Omental fat pad (tissue), 4 donors: Measurements from ENCODE around the gene FCMR. TPM values are rescaled to one million over a fixed set of nuclear protein-coding genes. Genes with fewer than 3 reads are reported as not detected.

Experiments used
- ATAC-seq: fragments of 150-250 bp; one replicate; pipeline ENCODE4 v1.9.1; 2016; ENCODE audit warnings: mild to moderate bottlenecking, moderate library complexity; ENCODE audit not compliant: low FRiP score
- DNase-seq: peaks from one replicate; pipeline ENCODE4 v3.0.0-alpha.2; 2019; ENCODE audit warnings: low spot score
- total RNA-seq, 4 donors: library from RNA; depleted of rRNA; stranded (reverse); fragments of >200 nt; gene quantifications; one replicate each; pipeline ENCODE4 v1.1.0, GENCODE V29; 2016
- TF ChIP-seq, protein P1 (sequence below), 3 donors: fragments of 450-650 bp; IDR thresholded peaks; one replicate each; pipeline ENCODE4 v1.5.1; 2016 to 2017; ENCODE audit warnings: antibody characterized with exemption in 3 of 3, mild to moderate bottlenecking in 3 of 3, moderate library complexity in 2 of 3

The FCMR gene
- total RNA-seq, 4 donors from 2014 or later, result 3.2 to 23.2 (median 9.0) TPM

DNA sequence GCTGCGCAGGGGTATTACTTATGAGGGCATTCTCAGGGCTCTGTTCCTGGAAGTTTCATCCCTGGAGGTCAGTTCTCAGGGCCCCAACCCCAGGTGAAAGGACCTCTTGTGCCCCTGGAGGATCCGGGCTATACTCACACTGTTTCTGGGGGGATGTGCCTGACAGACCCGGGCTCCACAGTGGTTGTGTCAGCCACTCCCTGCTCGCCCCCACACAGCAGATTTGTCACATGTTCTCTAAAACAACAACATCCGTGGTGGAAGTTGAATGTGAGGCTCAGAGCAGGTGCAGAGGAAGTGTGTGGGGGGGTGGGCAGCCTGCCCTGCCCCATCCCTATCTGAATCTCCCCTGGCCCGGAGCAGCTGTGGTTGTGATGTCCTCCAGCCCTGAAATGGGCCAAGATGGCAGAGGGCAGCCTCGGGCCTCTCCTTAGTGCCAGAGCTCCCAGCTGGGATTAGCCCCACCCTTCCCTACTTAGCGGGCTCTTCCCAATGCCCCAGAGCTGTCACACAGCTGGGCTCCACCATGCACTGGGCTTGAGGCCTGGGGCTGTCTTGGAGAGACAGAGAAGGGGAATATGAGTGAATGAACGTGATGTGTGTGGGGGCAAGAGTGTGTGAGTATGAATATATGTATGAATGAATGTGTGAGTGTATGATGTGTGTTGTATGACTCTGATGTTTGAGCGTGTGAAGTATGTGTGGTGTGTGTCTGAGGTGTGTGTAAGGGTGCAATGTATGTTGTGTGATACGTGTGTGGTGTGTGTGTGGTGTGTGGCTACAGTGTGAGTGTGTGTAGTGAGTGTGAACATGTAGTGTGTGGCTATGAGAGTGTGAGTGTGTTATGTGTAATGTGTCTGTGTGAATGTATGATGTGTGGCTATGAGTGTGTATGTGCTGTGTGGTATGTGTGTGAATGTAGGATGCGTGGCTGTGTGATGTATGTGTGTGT, 1.5 kb upstream of the FCMR start:
- TF ChIP-seq, protein P1, sequence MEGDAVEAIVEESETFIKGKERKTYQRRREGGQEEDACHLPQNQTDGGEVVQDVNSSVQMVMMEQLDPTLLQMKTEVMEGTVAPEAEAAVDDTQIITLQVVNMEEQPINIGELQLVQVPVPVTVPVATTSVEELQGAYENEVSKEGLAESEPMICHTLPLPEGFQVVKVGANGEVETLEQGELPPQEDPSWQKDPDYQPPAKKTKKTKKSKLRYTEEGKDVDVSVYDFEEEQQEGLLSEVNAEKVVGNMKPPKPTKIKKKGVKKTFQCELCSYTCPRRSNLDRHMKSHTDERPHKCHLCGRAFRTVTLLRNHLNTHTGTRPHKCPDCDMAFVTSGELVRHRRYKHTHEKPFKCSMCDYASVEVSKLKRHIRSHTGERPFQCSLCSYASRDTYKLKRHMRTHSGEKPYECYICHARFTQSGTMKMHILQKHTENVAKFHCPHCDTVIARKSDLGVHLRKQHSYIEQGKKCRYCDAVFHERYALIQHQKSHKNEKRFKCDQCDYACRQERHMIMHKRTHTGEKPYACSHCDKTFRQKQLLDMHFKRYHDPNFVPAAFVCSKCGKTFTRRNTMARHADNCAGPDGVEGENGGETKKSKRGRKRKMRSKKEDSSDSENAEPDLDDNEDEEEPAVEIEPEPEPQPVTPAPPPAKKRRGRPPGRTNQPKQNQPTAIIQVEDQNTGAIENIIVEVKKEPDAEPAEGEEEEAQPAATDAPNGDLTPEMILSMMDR (IDR thresholded peaks at IDR 0.05), result no peak
- DNase-seq (no peak), ATAC-seq (no peak)

DNA sequence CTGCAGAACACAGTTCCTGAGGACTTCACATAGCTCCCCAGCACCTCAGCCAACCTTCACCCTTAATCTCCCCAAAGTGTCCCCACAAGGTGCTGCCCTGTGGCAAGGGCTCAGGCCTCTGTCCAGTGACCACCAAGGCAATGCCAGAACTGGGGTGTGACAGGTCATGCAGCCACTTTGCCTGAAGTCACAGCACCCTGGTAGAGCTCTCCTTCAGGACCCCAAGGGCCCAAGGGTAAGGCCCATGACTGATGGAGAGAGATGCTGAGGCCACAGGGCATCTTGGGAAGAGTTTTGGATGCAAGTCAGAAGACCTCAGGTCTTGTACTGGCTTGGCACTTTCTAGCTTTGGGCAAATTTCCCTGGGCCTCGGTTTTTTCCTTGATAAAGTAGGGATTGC, 783 bp upstream of the FCMR start:
- TF ChIP-seq, protein P1 (IDR thresholded peaks at IDR 0.05), result no peak
- no peak for ATAC-seq

DNA sequence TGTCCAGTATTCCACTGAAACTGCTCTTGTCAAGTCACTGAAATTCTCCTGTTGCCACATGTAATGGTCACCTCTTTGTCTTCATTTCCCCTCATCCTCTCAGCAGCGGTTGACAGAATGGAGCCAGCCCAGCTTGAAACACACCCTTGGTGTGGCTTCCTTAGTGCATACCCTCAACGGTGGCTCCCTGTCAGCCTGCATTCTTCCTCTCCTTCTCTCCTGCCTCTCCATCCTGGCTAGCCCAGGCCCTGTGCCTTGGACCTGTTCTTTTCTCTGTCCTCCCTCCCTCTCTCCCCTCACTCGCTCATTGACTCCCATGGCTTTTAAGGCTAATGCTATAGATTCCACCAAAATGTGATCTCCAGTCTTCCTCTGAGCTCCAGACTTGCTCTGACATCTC, 3.7 kb downstream of the FCMR start:
- DNase-seq, result no peak
- no peak for ATAC-seq

More for the DNA sequence above, 783 bp upstream of the FCMR start:
- DNase-seq, result no peak

DNA sequence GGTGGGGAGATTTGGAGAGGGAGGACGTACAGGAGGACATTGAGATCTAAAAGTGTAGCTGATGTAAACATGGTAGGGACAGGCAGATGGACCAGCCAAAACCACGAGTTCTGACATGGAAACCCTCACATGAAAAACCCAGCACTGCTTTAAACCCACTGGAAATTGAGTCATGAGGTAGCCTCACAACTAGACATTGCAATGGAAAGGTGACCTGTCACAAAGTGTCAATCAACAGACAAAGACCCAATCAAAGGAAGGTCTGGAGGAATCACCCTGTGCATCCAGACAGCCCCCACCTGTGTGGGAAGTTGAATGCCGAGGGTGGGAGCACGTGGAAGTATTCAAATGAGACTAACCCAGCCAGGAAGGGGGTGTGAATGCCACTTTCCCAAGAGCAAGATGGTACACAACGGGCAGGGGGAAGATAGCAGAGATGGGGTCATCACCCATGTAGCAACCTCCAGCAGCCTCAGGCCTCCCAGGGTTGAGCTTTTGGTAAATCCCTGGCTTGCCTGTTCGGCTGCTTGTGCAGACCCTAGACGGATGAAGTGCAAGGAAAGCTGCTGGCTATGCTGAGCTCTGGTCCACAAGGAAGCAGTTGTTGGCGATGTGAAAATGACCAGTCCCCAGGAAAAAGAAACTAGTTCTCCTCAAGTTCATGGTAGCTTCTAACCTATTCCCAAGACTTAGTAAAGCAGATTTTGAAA, 5.6 kb downstream of the FCMR start:
- ATAC-seq (no peak), DNase-seq (no peak)
- TF ChIP-seq, protein P1 (IDR thresholded peaks at IDR 0.05), result no peak

More for the DNA sequence above, 3.7 kb downstream of the FCMR start:
- TF ChIP-seq, protein P1 (IDR thresholded peaks at IDR 0.05), result no peak

DNA sequence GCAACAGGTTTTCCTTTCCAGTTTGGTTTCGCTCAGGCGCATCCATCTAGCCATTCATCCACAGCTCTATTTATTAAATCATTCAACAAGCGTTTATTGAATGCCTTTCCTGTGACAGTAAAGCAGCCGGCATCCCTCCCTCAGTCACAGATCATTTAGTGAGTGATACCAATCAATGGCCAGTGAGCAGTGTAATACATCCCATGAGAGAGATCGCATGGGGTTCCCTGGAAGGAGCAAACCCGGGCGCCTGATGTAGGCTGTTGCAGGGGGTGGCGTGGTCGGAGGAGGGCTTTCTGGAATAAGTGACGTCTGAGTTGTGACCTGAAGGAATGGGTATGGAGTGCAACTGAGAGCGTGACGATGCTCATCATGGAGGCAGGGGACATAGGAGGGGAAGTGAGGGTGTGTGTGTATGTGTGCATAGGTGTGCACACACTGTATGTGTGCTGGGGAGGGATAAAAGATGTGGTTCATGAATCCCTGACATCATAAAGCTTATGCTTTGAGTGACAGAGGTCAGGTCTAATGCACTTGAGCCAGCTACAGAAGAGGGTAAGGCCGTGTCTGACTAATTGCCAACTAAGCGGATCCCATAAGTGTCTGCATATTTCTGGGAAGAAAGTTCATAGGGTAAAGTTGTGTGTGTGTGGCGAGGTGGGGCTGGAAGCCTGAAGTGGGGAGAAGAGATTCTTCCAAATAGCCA, 6.6 kb downstream of the FCMR start:
- no peak for DNase-seq
- TF ChIP-seq, protein P1 (IDR thresholded peaks at IDR 0.05), result no peak
- ATAC-seq, result no peak

DNA sequence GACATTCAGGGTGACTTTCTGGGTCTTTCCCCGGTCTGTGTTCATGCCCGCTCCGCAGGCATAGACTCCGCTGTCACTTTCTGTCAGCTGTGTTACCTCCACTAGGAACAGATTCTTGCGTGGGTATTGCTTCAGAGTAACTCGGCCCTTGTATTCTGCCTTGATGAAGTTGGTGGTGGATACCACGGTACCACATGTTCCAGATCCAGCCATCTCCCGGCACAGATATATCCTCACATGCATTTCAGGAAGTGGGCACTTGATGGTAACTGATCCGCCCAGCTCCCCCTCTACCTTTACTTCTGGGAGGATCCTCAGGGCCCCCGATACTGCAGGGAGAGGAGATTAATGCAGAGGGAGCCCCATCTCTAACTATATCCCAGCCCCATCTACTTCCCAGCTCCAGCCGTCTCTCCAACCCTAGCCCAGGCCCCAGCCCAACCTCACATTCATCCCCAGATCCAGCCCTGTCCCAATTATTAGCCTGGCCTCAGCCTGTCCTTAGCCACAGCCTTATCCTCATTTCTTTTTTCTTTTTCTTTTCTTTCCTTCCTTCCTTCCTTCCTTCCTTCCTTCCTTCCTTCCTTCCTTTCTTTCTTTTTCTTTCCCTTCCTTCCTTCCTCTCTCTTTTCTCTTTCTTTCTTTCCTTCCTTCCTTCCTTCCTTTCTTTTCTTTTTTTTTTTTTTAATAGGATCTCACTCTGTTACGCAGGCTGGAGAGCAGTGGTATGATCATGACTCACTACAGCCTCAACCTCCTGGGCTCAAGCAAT, 7.8 kb downstream of the FCMR start:
- TF ChIP-seq, protein P1 (IDR thresholded peaks at IDR 0.05), result no peak
- ATAC-seq, result no peak
- no peak for DNase-seq
